Stimulated activated CD4-positive, alpha-beta T cell treated with anti-CD3 and anti-CD28 coated beads, Interleukin-2, amount 100 ng/mL, for 4 hours (primary cell): ENCODE results near the gene MGAM2.

Experiments used
- DNase-seq: peaks from one replicate; pipeline ENCODE4 v3.0.0-alpha.2; 2020; ENCODE audit warnings: low read depth

Gene MGAM2

GRCh38 chr7:142176901-142177300 is 65.4 kb downstream of the MGAM2 start:
- no peak for DNase-seq

DNA sequence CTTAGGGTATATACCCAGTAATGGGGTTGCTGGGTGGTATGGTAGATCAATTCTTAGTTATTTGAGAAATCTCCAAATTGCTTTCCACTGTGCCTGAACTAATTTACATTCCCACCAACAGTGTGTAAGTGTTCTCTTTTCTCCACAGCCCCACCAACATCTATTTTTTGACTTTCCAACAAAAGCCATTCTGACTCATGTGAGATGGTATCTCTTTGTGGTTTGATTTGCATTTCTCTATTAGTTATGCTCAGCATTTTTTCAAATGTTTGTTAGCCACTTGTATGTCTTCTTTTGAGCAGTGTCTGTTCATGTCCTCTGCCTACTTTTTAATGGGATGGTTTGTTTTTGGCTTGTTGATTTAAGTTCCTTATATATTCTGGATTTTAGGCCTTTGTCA is 66.4 kb downstream of the MGAM2 start:
- DNase-seq: no peak

DNA sequence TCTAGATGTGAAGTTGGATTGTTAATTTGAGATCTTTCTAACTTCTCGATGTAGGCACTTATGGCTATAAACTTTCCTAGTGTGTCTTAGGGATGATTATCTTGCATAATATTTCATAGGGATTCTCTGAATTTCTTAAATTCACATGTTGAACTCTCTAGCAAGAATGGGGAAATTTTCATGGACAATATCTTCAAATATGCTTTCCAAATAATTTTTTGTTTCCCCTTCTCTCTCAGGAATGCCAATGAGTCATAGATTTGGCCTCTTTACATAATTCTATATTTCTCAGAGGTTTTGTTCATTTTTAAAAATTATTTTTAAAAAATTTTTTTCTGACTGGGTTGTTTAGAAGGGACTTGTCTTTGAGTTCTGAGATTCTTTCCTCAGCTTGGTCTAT is 68.9 kb downstream of the MGAM2 start:
- no peak for DNase-seq

- DNase-seq: no peak
Measured at GRCh38 chr7:142181211-142181610, 69.7 kb downstream of the MGAM2 start.

DNA sequence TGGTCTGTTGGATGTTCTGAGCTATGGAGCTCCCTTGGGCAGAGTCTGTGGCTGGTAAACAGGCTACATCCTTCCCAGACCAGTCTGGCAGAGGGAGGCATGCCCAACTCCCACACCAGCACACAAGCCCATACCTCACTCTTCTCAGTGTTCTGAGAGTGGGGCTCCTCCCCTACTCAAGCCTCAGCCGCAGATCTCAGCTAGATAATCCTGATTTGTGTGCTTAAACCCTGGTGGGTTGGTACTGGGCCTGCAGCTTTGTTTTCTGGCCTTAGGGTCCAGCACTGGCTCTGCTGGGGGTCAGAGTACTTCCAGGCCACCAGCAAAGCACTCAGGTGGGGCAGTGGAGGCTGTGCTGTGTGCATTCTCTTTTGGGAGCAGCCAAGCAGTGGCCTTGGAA is 70.4 kb downstream of the MGAM2 start:
- DNase-seq: no peak

DNA sequence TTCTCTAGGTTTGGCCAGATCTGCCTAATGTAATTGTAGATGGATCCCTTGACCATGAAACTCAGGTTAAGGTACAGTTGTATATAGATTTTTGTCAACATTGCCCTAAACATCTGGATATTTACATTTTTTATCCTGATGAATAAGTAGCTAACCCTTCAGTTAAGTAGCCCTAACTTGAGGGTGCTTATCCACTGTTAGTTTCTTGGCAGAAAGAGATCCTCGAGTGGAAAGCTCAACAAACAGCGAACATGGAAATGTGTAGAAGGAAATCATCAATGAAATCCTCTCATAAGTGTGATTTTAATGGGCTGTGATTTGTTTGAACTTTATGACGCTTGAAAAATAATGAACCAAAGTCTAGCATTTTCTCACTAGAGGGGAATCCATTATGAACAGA is 73.6 kb downstream of the MGAM2 start:
- no peak for DNase-seq

DNA sequence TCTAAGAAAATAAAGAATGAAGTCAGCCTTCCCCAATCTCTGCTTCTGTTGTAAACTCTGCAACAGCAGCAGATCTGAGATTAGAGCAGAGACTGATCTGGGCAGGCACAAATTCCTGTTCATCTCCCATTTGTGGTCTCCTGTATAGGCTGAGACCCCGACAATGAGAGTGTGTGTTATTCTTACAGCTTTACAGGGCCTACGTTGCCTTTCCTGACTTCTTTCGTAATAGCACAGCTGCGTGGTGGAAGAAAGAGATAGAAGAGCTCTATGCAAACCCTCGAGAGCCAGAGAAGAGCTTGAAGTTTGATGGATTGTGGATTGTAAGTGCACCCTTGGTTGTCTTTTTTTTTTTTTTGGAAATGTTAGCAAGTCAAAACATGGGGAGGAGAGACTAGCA is 74.3 kb downstream of the MGAM2 start:
- no peak for DNase-seq

- no peak for DNase-seq
Measured at GRCh38 chr7:142188154-142188553, 76.6 kb downstream of the MGAM2 start.

DNA sequence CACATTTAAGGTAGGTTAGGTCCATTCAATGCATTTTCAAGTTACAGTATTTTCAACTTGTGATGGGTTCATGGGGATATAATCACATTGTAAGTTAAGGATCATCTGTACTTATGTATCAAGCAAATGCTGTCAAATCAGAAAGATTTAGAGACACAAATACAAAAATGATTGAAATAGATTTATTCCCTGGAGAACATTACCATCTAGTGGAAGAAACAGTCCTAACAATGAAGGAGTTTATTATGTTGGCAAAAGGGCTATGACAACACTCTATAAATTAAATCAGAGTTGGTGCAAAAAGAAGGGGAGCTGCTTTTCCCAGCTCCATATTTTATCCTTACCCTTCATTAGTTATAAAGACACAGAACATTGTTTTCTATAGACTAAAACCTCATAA is 77.3 kb downstream of the MGAM2 start:
- no peak for DNase-seq

DNA sequence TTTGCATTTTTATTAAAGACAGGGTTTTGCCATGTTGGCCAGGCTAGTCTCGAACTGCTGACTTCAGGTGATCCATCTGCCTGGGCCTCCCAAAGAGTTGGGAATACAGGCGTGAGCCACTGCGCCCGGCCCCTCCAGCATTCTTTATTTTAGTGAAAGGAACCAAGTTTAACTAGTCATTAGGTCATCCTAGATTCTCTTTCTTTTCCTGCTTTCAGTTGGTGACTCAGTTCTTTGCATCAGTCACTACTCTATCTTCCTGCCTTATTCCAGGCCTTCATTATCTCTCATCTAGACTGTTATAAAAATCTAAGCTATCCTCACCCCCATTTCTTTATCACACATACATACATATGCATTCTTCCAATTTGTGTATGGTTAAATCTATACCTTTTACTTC is 82.7 kb downstream of the MGAM2 start:
- no peak for DNase-seq

DNA sequence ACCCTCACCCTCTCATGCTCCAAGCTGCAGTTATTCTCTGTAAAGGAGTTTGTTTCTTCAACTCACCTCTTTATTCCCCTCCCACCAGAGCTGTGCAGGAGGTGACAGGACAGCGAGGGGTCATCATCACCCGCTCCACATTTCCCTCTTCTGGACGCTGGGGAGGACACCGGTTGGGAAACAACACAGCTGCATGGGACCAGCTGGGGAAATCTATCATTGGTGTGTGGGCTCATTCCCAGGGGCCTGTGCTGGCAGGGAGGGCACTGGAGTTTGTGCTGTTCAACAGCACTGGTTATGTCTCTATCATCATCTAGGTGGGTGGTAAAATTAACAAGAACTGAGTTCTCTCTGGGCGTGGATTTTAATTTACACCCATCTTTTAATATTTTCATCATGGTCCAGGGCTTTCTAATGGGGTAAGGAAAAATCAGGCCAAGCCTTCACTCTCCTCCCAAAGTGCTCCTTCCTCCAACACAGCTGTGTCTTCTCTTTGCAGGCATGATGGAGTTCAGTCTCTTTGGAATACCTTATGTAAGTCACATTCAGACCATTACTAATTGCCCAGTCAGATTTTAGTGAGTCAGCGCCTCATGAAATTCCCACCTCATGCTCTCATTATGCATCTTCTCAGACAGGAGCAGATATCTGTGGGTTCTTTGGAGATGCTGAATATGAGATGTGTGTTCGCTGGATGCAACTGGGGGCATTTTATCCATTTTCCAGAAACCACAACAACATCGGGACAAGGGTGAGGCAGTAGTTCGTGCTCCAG is 84.7 kb downstream of the MGAM2 start:
- no peak for DNase-seq

DNA sequence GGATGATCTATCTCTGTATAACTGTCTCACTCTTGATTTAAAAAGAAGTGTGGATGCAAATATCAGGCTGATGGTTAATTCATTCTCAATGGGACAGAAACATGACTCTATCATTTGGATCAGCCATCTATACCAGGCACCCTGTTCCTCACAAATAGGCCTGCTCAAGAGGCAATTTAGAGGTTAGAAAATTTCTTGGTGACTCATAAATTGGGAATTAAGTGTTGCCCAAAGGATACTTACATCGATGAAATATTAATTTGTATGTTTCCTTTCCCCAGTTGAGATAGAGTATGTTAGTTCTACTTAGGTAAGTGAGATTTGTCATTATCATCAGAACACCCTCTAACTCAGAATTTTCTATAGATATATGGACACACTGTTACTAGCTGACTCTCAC is 88.7 kb downstream of the MGAM2 start:
- no peak for DNase-seq

DNA sequence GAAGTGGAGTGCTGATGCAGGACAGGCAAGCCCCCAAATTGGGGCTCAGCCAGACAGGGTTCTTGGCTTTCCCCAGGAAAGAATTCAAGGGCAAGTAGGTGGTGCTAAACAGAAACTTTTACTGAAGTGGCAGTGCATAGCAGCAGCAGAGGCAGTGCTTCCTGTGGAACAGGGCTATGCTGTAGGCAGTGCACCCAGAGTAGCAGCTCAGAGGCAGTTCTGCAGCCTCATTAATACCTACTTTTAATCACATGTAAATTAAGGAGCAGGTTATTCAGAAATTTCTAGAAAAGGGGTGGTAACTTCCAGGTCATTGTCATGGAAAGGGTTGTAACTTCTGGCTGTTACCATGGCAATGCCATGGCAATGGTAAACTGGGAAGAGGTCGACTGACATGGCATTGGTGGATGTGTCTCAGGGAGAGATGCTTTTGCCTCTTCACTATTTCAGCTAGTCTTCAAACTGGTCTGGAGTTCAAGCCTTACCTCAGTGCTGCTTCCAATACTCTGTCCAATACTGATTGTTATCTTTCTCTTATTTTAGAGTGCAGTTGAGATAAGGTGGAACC is 117.1 kb downstream of the MGAM2 start:
- no peak for DNase-seq

GRCh38 chr7:142231716-142232115 is 120.2 kb downstream of the MGAM2 start:
- no peak for DNase-seq

DNA sequence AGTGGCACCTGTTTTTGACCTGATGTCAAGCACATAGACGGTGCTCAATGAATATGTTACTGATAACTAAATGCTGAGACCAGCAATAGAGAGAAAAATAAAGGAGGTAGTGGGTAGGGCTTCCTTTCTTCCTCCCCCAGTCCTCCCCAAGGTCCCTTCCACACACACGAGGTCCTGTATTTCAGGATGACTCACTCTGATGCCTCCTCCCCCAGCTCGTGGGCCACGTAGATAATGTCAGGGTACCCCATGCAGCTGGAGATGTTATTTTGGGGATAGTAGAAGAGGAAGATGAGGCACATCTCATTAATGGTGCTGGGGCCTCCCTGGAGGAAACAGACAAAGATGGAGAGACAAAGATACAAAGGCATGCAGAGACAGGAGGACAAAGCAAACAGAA is 129.0 kb downstream of the MGAM2 start:
- DNase-seq: no peak

- DNase-seq: no peak
Measured at GRCh38 chr7:142243823-142244222, 132.3 kb downstream of the MGAM2 start.

GRCh38 chr7:142248166-142249160 is 136.9 kb downstream of the MGAM2 start:
- no peak for DNase-seq

DNA sequence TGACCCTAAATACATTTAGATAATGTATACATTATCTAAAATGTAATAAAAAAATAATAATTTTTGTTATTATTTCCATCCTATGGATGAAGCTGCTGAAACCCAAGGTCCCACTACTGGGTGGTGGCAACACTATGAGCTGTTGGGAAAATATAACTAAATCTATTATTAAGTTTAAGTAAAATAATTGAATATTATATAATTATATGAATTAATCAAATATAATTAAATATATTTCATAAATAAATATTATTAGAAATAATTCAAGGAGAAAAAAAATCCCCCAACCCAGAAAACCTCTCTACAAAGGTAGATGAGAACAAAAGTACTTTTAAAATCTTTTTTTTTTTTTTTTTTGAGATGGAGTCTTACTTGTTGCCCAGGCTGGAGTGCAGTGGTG is 138.4 kb downstream of the MGAM2 start:
- no peak for DNase-seq

DNA sequence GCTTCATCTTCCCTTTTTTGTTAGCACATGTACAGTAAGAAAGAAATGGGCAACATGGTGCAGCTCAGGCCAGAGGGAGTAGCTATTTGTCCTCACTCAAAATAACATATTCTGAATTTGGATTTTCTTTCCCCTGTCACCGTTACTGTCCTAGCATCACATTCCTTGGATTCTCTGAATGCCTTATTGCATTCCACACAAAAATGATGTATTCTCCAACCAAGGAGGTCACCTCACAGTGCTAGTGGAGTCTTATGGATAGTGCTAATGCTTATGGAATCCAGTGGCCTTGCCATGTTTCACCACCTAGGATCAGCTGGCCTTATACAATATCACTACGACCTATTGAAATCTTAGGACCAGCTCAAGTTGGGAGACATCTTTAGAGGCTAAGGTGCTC is 139.2 kb downstream of the MGAM2 start:
- no peak for DNase-seq

DNA sequence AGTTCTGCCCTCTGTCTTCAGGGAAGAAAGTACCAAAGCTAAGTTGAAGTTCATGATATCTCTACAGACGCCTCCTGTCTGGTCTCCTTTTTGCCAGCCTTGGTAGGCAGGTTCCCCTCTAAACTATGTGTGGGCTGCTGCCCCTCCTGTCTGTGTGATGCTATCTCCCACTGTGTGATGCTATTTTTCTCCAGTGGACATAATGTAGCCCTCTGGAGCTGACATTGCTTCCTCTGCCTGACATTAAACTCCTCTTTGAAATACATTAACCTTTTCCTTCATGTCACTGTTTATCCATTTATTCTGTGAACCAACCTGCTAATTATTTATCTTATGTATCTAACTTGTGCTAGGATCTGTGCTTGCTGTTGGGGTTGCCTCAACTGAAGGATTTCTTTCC is 146.4 kb downstream of the MGAM2 start, which contains the start of gene PRSS58:
Gene PRSS58, minus strand, starts transcription at position 101 of the 400 bp plus-strand sequence. CDS start 351 bp downstream, outside the sequence.
- DNase-seq: no peak

DNA sequence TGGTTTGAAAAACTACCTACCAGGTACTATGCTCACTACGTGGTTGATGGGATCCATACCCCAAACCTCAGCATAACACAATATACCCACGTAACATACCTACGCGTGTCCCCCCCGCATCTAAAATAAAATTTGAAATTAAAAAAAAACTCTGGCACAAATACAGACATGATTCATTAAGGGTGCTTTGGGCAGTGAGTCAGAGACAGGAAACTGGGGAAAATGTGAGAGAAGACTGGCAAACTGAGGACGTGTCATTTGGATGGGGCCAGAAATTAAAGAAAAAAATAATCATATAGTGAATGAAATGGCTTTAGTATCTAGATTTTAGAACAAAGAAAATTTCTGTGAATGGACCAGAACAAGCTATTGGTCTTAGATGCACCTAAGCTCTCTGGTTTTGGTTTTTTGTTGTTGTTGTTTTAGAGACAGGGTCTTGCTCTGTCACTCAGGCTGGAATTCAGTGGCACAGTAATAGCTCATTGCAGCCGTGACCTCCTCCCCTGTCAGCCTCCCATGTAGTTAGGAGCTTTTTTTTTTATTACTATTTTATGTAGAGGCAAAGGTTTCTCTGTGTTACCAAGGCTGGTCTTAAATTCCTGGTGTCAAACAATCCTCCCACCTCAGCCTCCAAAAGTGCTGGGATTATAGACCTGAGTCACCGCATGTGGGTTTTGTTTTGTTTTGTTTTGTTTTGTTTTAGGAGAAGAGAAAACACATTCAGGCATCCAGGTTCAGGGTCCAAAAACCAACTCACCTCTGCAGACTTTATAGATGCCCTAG is 152.3 kb downstream of the MGAM2 start:
- DNase-seq: no peak
